HCT116 (cell line): ENCODE results near the gene MARCHF6. TPM values are rescaled to one million over a fixed set of nuclear protein-coding genes. Genes with fewer than 3 reads are reported as not detected.

Experiments
- ATAC-seq: fragments of 200-7000 bp; cut with Tn5 transposase; 2 replicates; pipeline ENCODE4 v1.9.1; 2020; ENCODE audit warnings: mild to moderate bottlenecking, moderate library complexity
- BruUV-seq: library from RNA; stranded (reverse); fragments of 400-500 nt; replicated peaks from 2 replicates; lab custom pipeline; 2021; lab: Mats Ljungman, UMichigan
- CTCF ChIA-PET: fragments of 300-600 bp; sonication (Branson Sonifier 250); formaldehyde crosslinking; loops from one replicate; lab custom pipeline; 2021; ENCODE audit warnings: antibody characterized with exemption; lab: Charles Lee
- POLR2A ChIA-PET: fragments of 300-600, 350-600 bp; sonication (Branson Sonifier 250); formaldehyde crosslinking; loops from one replicate; lab custom pipeline; 2021; ENCODE audit warnings: antibody characterized with exemption; lab: Charles Lee
- RAD21 ChIA-PET, 2 experiments: fragments of 300-600 bp; sonication (Branson Sonifier 250); formaldehyde crosslinking; loops; one replicate each; lab custom pipeline; 2023; ENCODE audit warnings: low total read pairs in 2 of 2; ENCODE audit not compliant: uncharacterized antibody in 2 of 2, unreplicated experiment in 2 of 2, low non-redundant PET in 1 of 2; lab: Charles Lee
- DNase-seq: peaks from one replicate; pipeline ENCODE4 v3.0.0-alpha.2; 2010; ENCODE audit warnings: low read depth, low spot score
- H2AFZ ChIP-seq: fragments of 200-600 bp; shearing (Covaris generic), sonication (generic); 2 replicates; pipeline ENCODE4 v1.6.1; 2017; ENCODE audit warnings: low read depth, mixed run types, mixed read lengths, antibody characterized with exemption, low read length; ENCODE audit not compliant: poor library complexity, severe bottlenecking
- H3K27ac ChIP-seq: 2 replicates; pipeline ENCODE4 v1.5.1; 2012; ENCODE audit warnings: low read depth, low read length
- H3K27me3 ChIP-seq: fragments of 200-600 bp; sonication (generic); 2 replicates; pipeline ENCODE4 v1.6.1; 2016; ENCODE audit warnings: mixed run types, low read length, mixed read lengths; ENCODE audit not compliant: insufficient read depth
- H3K36me3 ChIP-seq, 2 experiments: fragments of 200-500 bp in 1 of 2; fragments of 200-600 bp in 1 of 2; sonication (Bioruptor generic) in 1 of 2; sonication (generic) in 1 of 2; 2 replicates each; pipeline versions ENCODE4 v1.5.1 to v1.6.1; 2014 to 2016; ENCODE audit warnings: low read length in 2 of 2, inconsistent platforms in 1 of 2, mixed read lengths in 1 of 2, mixed run types in 1 of 2; ENCODE audit not compliant: insufficient read depth in 2 of 2, control insufficient read depth in 1 of 2
- H3K4me1 ChIP-seq, 2 experiments: fragments of 200-600 bp in 1 of 2; sonication (generic) in 1 of 2; 2 replicates each; pipeline versions ENCODE4 v1.5.1 to v1.6.1; 2012 to 2017; ENCODE audit warnings: low read length in 2 of 2, inconsistent platforms in 1 of 2, mild to moderate bottlenecking in 1 of 2, mixed read lengths in 1 of 2, mixed run types in 1 of 2, moderate library complexity in 1 of 2; ENCODE audit not compliant: insufficient read depth in 2 of 2, control insufficient read depth in 1 of 2
- H3K4me2 ChIP-seq: fragments of 200-600 bp; sonication (generic); 2 replicates; pipeline ENCODE4 v1.6.1; 2017; ENCODE audit warnings: mixed run types, low read length, mixed read lengths
- H3K4me3 ChIP-seq, 2 experiments: fragments of 200-600 bp in 1 of 2; sonication (generic) in 1 of 2; replicated peaks in 1 of 2; 2 replicates each; pipeline ENCODE4 v1.5.1; 2011 to 2016; ENCODE audit warnings: low read length in 2 of 2, control low read depth in 1 of 2, low read depth in 1 of 2, mild to moderate bottlenecking in 1 of 2, mixed read lengths in 1 of 2, mixed run types in 1 of 2
- H3K79me2 ChIP-seq: fragments of 200-600 bp; sonication (generic); 2 replicates; pipeline ENCODE4 v1.6.1; 2017; ENCODE audit warnings: mild to moderate bottlenecking, mixed run types, low read length, moderate library complexity, mixed read lengths; ENCODE audit not compliant: insufficient read depth
- H3K9ac ChIP-seq: fragments of 200-600 bp; sonication (generic); 2 replicates; pipeline ENCODE4 v1.6.1; 2016; ENCODE audit warnings: low read length, mixed read lengths
- H3K9me2 ChIP-seq: fragments of 200-600 bp; sonication (generic), shearing (Covaris generic); 2 replicates; pipeline ENCODE4 v1.6.1; 2017; ENCODE audit warnings: mixed run types, mild to moderate bottlenecking, moderate library complexity; ENCODE audit not compliant: insufficient read depth
- H3K9me3 ChIP-seq, 2 experiments: fragments of 200-500 bp in 1 of 2; fragments of 200-600 bp in 1 of 2; sonication (Bioruptor generic) in 1 of 2; sonication (generic) in 1 of 2; 2 replicates each; pipeline ENCODE4 v1.6.1; 2014 to 2017; ENCODE audit warnings: low read length in 2 of 2, mixed read lengths in 2 of 2, inconsistent platforms in 1 of 2, low read depth in 1 of 2, mild to moderate bottlenecking in 1 of 2, mixed run types in 1 of 2, moderate library complexity in 1 of 2; ENCODE audit not compliant: control insufficient read depth in 1 of 2, insufficient read depth in 1 of 2
- H4K20me1 ChIP-seq: fragments of 200-600 bp; sonication (generic), shearing (Covaris generic); 2 replicates; pipeline ENCODE4 v1.6.1; 2017; ENCODE audit warnings: mixed run types, mild to moderate bottlenecking, moderate library complexity; ENCODE audit not compliant: insufficient read depth
- ATF3 ChIP-seq: IDR thresholded peaks from 2 replicates; pipeline ENCODE4 v1.6.1; 2012
- CBX3 ChIP-seq: IDR thresholded peaks from 2 replicates; pipeline ENCODE4 v1.6.1; 2012; ENCODE audit warnings: low read depth
- CTCF ChIP-seq, 3 experiments: fragments of 200-600 bp in 1 of 3; sonication (generic) in 1 of 3; IDR thresholded peaks in 2 of 3; conservative IDR thresholded peaks in 1 of 3; 2 replicates each; pipeline ENCODE4 v1.5.1; 2012 to 2017; ENCODE audit warnings: low read depth in 2 of 3, low read length in 2 of 3, antibody characterized with exemption in 1 of 3, borderline replicate concordance in 1 of 3, control low read depth in 1 of 3, mild to moderate bottlenecking in 1 of 3, mixed read lengths in 1 of 3, mixed run types in 1 of 3, moderate library complexity in 1 of 3; ENCODE audit not compliant: insufficient read depth in 1 of 3
- EGR1 ChIP-seq: IDR thresholded peaks from 2 replicates; pipeline ENCODE4 v1.6.1; 2012; ENCODE audit warnings: low read depth
- ELF1 ChIP-seq: IDR thresholded peaks from 2 replicates; pipeline ENCODE4 v1.6.1; 2012; ENCODE audit warnings: low read depth, borderline replicate concordance
- EZH2 ChIP-seq: fragments of 200-600 bp; sonication (generic); IDR thresholded peaks from 2 replicates; pipeline ENCODE4 v1.6.1; 2017; ENCODE audit warnings: antibody characterized with exemption, mixed run types
- EZH2phosphoT487 ChIP-seq: fragments of 200-600 bp; IDR thresholded peaks from 2 replicates; pipeline ENCODE4 v1.6.1; 2018; ENCODE audit warnings: antibody characterized with exemption, borderline replicate concordance
- JUND ChIP-seq: IDR thresholded peaks from 2 replicates; pipeline ENCODE4 v1.6.1; 2012
- MAX ChIP-seq: IDR thresholded peaks from 2 replicates; pipeline ENCODE4 v1.6.1; 2012
- POLR2A ChIP-seq: IDR thresholded peaks from 2 replicates; pipeline ENCODE4 v1.7.0; 2011; ENCODE audit warnings: borderline replicate concordance; ENCODE audit not compliant: insufficient read depth, insufficient read length; ENCODE audit errors: extremely low read depth
- POLR2AphosphoS5 ChIP-seq: IDR thresholded peaks from 2 replicates; pipeline ENCODE4 v1.6.1; 2011; ENCODE audit warnings: mild to moderate bottlenecking, low read depth, low read length, moderate library complexity
- RAD21 ChIP-seq: IDR thresholded peaks from 2 replicates; pipeline ENCODE4 v1.6.1; 2012; ENCODE audit warnings: low read depth, mild to moderate bottlenecking
- SIN3A ChIP-seq: IDR thresholded peaks from 2 replicates; pipeline ENCODE4 v1.6.1; 2012; ENCODE audit warnings: low read depth
- SP1 ChIP-seq: IDR thresholded peaks from 2 replicates; pipeline ENCODE4 v1.6.1; 2012; ENCODE audit warnings: low read depth
- SRF ChIP-seq: IDR thresholded peaks from 2 replicates; pipeline ENCODE4 v1.6.1; 2012; ENCODE audit warnings: low read depth
- YY1 ChIP-seq: IDR thresholded peaks from 2 replicates; pipeline ENCODE4 v1.6.1; 2011; ENCODE audit warnings: low read length, low read depth, moderate library complexity, mild to moderate bottlenecking; ENCODE audit not compliant: insufficient replicate concordance; ENCODE audit errors: extremely low read depth
- ZFX ChIP-seq: fragments of 450-650 bp; IDR thresholded peaks from 2 replicates; pipeline ENCODE4 v1.6.1; 2017
- intact Hi-C: fragments of 100-400 bp; cut with micrococcal nuclease; formaldehyde crosslinking; loops from 2 replicates; pipeline ENCODE4 v1.10.0; 2022
- total RNA-seq: library from RNA; stranded (reverse); gene quantifications from one replicate; pipeline ENCODE4 v1.2.1, GENCODE V29; 2021; ENCODE audit not compliant: unreplicated experiment

Gene MARCHF6
- total RNA-seq, 1 experiment from 2014 or later, result 144 TPM

- CTCF ChIA-PET, result no interaction called here
- no TSS peak for BruUV-seq
- intact Hi-C loops, result no loop called here
These were observed 41.7 kb upstream of the MARCHF6 start for GRCh38 chr5:10311595-10312425.

More at GRCh38 chr5:10311595-10312425, 41.7 kb upstream of the MARCHF6 start:
- no peak for DNase-seq
- Histone ChIP-seq H2AFZ (peak overlapping the region; percentile 2), H3K9me2 (no peaks in the 10 kb centered on the region), H4K20me1 (no peaks in the 10 kb centered on the region), H3K4me3 (no peak overlapping the region), H3K79me2 (0 out of 2 replicates have a peak, but pooled peaks cover 2% of the 10 kb centered on the region), H3K27me3 (no peaks in the 10 kb centered on the region), H3K4me1 (peaks cover 32 to 39% of the 10 kb centered on the region in 2 experiments), H3K36me3 (no peaks in the 10 kb centered on the region), H3K4me2 (no peak overlapping the region), H3K9me3 (no peaks in the 10 kb centered on the region), H3K9ac (no peak overlapping the region), H3K27ac (no peak overlapping the region)
- POLR2A ChIA-PET, result no interaction called here
- ATAC-seq, result no peak
- no peak for TF ChIP-seq EZH2
- no peak for TF ChIP-seq SP1
- no peak for TF ChIP-seq EGR1
- no peak for TF ChIP-seq SRF
- no peak for TF ChIP-seq ATF3
- TF ChIP-seq ELF1, result no peak
- no peak for TF ChIP-seq SIN3A
- TF ChIP-seq YY1, result no peak
- no peak for TF ChIP-seq MAX
- TF ChIP-seq ZFX, result no peak
- TF ChIP-seq CTCF (IDR thresholded peaks at IDR 0.05 in 2 of 3, conservative IDR thresholded peaks at IDR 0.05 in 1 of 3; ENCODE audit: borderline replicate concordance in 1 of 3, insufficient read depth in 1 of 3, low read depth in 2 of 3, low read length in 2 of 3), result no peak
- TF ChIP-seq EZH2phosphoT487, result no peak
- TF ChIP-seq RAD21, result no peak
- TF ChIP-seq JUND, result no peak
- TF ChIP-seq POLR2AphosphoS5, result no peak
- TF ChIP-seq CBX3, result no peak
- no peak for TF ChIP-seq POLR2A
- RAD21 ChIA-PET, result no interaction called here
